HG02759 (cell line): Measurements from ENCODE around the gene COL18A1.

Source experiments
- ATAC-seq: cut with Tn5 transposase; IDR thresholded peaks from one replicate; pipeline ENCODE4 v1.9.1; 2021; ENCODE audit warnings: mild to moderate bottlenecking, moderate library complexity; ENCODE audit not compliant: unreplicated experiment

COL18A1 gene

DNA sequence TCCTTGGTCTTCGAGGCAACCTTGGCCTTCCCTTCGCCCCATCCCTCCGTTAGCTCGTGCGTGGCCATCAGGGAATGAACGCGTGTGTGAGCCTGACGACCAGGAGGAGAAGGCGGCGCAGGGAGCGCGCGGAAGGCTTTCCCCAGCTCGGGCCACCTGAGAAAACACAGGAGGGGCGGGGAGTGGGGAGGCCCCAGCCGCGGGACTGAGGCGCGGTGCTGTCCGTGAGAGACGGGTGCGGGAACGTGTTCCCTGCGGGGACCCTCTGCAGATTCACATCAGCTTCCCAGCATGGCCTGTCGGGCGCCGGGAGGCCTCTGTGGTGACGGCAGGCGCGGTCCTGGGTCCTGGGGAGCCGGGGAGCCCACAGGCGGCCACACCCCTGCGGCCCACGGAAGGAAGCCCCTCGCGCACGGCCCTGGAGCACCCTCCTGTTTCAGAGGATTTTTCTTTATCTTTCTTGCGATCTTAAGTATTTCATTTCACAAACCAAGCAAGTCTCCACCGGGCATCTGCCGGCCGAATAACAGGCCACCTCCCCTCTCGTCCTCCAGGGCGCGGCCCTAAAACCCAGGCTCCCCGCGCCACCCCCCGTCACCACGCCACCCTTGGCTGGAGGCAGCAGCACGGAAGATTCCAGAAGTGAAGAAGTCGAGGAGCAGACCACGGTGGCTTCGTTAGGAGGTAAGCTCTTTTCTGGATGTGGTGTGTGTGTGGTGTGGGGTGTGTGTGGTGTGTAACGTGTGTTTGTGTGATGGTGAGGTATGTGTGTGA lies 71.0 kb downstream of the COL18A1 start:
- no peak for ATAC-seq

DNA sequence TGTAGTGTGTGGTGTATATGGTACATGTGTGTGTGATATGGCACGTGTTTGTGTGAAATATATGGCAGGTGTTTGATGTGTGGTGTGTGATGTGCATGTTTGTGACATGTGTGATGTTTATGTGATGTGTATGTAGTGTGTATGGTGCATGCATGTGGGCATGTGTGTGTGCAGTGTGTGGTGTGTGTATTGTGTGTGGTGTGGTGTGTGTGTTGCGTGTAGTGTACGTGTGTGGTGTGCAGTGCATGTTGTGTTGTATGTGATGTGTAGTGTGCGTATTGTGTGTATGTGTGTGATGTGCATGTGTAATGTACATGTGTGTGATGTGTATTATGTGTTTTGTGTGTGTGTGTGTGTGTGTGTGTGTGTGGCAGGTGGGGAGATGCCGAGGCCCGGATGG lies 71.6 kb downstream of the COL18A1 start:
- ATAC-seq, result no peak

DNA sequence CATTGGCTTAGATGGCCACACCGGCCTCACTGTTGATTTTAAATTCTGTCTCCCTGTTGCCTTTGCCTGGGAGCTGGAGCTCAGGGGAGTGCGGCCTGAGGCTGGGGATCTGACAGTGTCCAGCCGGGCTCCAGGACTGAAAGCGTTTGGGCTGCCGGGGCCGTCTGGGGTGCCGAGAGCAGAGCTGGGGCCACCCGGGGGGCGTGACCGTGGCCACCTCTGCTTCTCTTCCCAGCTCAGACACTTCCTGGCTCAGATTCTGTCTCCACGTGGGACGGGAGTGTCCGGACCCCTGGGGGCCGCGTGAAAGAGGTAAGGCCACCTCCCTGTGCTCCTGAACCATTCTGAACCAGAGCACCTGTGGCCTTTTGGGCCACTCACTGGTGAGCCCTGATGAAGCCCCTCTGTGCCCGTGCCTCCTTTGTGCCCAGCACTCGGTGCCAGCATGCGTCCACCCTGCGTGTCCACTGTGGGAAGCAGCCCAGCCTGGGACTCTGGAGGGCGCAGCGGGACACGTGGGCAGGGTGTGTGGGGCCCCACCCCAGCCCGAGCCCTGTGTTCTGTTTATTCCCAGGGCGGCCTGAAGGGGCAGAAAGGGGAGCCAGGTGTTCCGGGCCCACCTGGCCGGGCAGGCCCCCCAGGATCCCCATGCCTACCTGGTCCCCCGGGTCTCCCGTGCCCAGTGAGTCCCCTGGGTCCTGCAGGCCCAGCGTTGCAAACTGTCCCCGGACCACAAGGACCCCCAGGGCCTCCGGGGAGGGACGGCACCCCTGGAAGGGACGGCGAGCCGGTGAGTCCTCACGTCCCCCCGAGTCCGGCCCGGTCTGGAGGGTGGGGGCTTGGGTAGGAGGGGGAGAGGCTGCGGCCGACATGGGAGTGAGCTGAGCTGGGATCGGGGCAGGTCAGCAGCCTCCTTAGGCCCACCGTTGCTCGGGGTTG lies 72.5 kb downstream of the COL18A1 start:
- no peak for ATAC-seq

DNA sequence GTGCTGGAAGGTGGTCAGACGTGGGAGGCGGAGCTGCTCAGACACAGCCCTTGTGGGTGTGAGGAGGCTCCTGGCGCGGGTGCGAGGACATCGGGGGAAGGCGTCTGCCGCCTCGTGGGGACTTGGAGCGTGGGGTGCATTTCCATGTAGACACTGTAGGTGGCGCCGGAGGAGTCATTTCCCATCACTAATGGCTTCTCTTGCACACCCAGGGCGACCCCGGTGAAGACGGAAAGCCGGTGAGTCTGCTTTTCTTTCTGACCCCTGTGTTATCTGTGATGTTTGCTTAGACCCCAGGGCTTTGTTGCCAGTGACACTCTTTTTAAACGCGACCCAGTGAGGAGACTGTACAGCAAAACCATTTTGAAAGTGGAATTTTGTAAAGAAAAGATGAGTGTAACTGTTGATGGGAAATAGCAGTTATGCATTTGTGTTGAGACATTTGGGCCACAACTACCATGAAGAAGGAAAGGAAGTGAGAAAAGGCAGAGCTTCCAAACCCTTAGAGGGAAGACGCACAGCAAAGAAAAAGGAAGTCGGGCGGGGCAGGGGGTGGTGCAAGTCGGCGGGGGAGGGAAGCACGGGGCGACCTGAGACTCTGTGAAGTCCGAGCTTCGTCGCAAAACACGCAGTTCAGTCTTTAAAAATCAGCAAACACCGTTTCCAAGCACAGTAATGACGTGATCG lies 73.3 kb downstream of the COL18A1 start:
- ATAC-seq, result no peak

DNA sequence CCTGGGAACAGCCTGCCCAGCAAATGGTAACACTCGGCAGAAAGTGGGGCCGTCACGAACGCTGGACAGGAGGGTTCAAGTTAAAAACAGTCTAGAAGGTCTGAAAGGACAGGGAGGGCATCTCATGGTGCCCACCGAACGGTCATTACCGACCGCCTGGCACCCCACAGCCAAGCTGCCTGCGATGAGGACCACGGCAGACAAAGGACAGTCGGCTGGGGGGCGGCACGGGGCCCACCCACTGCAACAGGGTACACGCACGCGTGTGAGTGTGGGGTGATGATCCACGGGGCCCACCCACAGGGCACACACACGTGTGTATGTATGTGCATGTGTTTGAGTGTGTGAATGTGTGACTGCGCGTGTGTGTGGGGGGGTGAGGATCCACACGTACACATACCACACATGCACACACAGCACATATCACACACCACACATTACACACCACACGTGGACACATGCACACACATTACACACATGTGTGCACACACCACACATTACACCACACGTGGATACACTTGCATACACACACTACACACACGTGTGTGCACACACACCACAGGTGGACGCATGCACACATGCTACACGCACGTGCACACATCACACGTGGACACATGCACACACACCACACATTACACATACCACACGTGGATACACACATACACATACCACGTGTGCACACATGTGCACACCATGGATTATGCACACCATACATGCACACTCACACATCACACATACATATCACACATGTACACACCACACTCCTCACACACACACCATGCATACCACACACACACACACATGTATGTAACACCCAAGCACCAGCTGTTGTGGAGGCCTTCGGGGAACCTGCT lies 74.1 kb downstream of the COL18A1 start:
- no peak for ATAC-seq

DNA sequence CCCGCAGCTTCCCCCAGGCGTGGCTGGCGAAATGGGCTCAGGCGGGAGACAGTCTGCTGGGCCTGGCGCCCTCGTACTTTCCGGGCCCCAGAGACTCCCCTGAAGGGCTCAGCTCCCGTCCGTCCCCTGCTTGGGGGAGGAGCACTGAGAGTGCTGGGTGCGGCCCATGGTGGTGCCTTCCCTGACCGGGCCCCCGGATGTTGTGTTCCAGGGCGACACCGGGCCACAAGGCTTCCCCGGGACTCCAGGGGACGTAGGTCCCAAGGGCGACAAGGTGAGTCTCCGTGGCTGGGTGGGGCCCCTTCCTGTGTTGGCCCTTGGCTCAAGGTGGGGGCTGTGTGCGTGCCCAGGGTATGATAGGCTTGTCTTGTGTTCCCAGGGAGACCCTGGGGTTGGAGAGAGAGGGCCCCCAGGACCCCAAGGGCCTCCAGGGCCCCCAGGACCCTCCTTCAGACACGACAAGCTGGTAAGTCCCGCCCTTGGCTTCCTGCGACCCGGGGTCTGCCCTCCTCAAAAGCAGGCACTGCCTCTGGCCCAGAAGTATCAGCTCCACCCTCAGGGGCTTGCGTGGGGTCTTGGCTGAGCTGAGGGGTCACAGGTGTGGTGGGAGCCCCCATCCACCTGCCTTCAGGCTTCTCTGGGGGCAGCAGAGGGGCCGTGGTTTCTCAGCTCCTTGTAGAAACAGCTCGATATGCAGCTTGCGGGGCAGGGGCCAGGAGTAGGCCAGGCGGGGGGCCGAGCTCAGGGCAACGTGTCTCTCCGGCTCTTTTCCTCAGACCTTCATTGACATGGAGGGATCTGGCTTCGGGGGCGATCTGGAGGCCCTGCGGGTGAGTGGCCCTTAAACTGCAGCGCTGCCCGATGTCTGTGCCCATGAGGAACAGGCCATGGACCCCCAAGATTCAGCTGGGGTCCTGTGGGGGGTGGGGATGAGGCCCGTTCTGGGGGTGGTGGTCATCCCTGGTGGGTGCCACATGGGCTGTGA lies 75.0 kb downstream of the COL18A1 start:
- no peak for ATAC-seq

DNA sequence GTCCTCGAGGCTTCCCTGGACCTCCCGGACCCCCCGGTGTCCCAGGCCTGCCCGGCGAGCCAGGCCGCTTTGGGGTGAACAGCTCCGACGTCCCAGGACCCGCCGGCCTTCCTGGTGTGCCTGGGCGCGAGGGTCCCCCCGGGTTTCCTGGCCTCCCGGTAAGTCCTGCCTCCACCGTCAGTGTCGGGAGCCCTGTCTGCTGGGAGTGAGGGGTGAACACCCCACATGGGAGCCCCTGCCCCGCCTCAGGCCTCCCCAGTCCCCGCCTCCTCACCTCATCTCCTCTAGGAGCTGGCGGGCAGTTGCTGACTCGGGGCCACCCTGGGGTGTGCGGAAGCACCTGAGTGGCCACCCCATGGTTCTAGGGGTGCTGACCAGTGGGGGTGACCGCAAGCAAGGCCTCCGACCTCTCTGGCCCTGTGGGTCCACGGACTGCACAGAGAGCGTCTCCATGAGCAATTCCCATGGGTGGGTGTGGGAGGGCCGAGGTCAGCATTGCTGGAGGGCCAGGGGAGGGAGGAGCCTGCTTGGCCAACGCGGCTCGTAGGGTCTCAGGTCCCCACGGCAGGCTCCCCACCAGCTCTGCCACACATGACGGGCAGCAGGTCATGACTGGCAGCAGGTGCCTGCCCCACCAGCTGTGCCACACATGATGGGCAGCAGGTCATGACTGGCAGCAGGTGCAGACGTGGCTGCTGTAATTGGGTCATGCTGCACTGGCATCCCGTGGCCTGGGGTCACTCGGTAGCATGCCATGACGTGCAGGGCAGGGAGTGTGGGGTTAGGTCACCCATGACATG lies 75.9 kb downstream of the COL18A1 start:
- no peak for ATAC-seq

- no peak for ATAC-seq
Measured at GRCh38 chr21:45481566-45481965, 76.6 kb downstream of the COL18A1 start.

GRCh38 chr21:45481977-45482898 lies 77.3 kb downstream of the COL18A1 start:
- no peak for ATAC-seq

GRCh38 chr21:45482899-45483821 lies 78.2 kb downstream of the COL18A1 start:
- no peak for ATAC-seq

GRCh38 chr21:45484318-45484717 lies 79.4 kb downstream of the COL18A1 start:
- no peak for ATAC-seq

DNA sequence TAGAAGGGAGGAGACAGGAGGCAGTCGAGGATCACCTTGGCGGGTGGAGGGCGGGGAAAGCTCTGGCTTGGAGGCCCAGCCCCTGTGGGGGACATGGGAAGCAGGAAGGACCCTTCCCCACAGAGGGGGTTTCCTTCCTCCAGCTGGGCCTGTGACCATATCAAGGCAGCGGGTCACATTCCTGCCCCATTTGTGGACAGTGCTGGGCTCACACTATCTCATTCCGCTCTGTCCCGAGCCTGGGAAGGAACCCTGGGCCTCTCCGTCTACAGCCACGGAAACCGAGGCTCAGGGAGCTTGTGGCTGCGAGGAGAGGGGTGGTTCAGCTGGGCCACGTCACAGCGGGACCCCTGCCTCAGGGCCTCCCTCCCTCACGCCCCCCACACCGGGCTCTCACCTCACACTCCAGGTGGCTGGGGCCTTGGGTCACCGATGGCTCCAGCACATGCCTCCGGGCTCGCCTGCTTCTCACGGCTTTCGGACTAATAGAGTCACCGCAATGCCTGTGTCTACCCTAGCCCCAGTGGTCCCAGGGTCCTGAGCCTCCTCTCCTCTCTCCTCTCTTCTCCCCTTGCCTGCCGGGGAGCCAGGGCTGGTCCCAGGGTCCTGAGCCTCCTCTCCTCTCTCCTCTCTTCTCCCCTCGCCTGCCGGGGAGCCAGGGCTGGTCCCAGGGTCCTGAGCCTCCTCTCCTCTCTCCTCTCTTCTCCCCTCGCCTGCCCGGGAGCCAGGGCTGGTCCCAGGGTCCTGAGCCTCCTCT lies 80.9 kb downstream of the COL18A1 start:
- no peak for ATAC-seq

- no peak for ATAC-seq
Measured at GRCh38 chr21:45486443-45487160, 81.6 kb downstream of the COL18A1 start.

DNA sequence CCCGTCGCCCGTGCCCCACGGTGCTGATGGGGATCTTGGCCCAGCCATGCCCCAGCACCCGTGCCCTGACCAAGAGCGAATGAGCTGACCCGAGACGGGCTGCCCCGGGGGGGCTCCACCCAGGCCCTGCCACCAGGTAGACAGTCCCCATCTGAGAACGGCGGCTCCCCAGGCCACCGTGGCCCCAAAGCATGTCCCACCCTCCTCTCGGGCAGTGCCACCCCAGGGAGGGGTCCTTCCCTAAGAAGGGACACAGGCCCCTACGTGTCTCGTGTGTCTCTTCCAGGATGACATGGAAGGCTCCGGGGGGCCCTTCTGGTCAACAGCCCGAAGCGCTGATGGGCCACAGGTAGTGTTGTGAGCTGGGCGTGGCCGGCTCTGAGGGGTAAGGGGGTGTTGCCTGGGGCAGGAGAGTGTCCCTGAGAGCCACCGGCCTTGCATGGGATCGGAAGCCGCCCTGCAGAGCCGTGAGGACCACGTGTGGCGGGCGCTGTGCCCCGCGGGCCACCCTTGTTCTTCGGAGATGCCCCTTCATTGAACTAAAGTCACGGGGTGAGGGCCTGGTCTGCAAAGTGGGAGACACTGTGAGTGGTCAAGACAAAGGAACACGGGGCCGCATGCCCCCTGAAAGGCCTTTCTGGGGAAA lies 82.3 kb downstream of the COL18A1 start:
- ATAC-seq, result no peak
